Measurements from ENCODE around the gene FBLL1. TPM values are rescaled to one million over a fixed set of nuclear protein-coding genes. Genes with fewer than 3 reads are reported as not detected.

Gene FBLL1
- total and polyA plus RNA-seq, 2 of the 4 experiments (the other 2 are of a cell fraction), result 0.18 to 0.29 TPM

DNA sequence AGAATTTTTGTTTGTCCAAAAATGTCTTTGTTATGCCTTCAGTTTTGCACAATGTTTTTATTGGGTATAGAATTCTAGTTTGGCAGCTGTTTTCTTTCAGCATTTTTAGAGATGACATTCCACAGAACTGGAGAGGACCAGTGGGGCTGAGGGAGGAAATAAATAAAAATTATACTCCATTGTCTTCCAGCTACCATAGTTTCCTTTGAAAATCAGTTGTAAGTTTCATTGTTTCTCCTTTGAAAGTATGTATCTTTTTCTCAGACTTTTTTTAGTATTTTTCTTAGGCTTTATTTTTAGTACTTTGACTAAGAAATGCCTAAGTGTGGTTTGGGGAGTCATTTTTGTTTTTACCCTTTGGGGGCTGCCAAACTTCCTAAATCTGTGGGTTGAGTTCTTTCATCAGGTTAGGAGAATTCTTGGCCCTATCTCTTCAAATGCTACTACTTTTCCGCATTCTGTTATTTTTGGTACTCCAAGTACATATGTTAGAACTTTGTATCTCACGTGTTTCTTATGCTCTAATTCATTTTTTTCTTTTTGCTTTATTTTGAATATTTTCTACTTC is 15.2 kb upstream of the FBLL1 start:
- H3K9me1 ChIP-seq (ENCODE audit: insufficient read depth, low read length), result no peaks in the 10 kb centered on the region
- H4K91ac ChIP-seq (ENCODE audit: insufficient read depth, low read depth, low read length), result no peak overlapping the region
- DNase-seq (no peak), ATAC-seq (ENCODE audit: low read depth) (no peak)
- no peak overlapping the region for H3K4ac ChIP-seq (ENCODE audit: low read depth, low read length)
- no CpG with 5 or more reads among the region's 2 CpGs for WGBS, 2 experiments (ENCODE audit: extremely low coverage in 2 of 2, insufficient read length in 1 of 2)
- H3K4me2 ChIP-seq (ENCODE audit: low read depth, low read length), result no peak overlapping the region
- ChIA-PET CTCF (interaction anchor here (1.5 kb wide), 1 partner anchor 15 kb away, joined by 3 read pairs; no protein-coding TSS in a partner anchor), POLR2A (ENCODE audit: unreplicated experiment) (no interaction called here)
- H3K18ac ChIP-seq (ENCODE audit: low read depth, low read length), result no peak overlapping the region
- H3K9me3 ChIP-seq (ENCODE audit: control insufficient read depth, insufficient read depth, low read length), result peaks cover 2% of the 10 kb centered on the region; the same call in 1 of the 2 replicates
- no peak overlapping the region for H4K8ac ChIP-seq (ENCODE audit: low read depth in 2 of 2, low read length in 2 of 2)
- no peaks in the 10 kb centered on the region for H3K4me1 ChIP-seq (ENCODE audit: control insufficient read depth, insufficient read depth, low read length)
- no peak overlapping the region for H3K27ac ChIP-seq (ENCODE audit: insufficient read depth, low read length)
- no TSS peak for BruUV-seq (replicated peaks)
- no peak overlapping the region for H3K56ac ChIP-seq (ENCODE audit: extremely low read depth, insufficient read depth, low read length)
- no peak overlapping the region for H2BK5ac ChIP-seq (ENCODE audit: low read depth, low read length, poor library complexity, severe bottlenecking)
- no peak overlapping the region for H3K9ac ChIP-seq (ENCODE audit: low read depth, low read length)
- no peaks in the 10 kb centered on the region for H3K27me3 ChIP-seq (ENCODE audit: control insufficient read depth, insufficient read depth, low read length)
- H3K4me3 ChIP-seq (ENCODE audit: insufficient read depth, low read depth, low read length), result no peak overlapping the region
- H4K20me1 ChIP-seq (ENCODE audit: insufficient read depth, low read length), result no peaks in the 10 kb centered on the region
- H2BK20ac ChIP-seq (ENCODE audit: low read depth, low read length), result no peak overlapping the region
- in situ Hi-C loops (cut with MboI; ENCODE audit: low sequenced_read_pairs) (no loop called here), dilution Hi-C loops (cut with HindIII; ENCODE audit: low sequenced_read_pairs, unreplicated experiment) (no loop called here), intact Hi-C loops (cut with micrococcal nuclease) (loop anchor here (5.0 kb wide), 1 partner anchor 48 kb away; no protein-coding TSS in a partner anchor)
- TF ChIP-seq, protein P1, sequence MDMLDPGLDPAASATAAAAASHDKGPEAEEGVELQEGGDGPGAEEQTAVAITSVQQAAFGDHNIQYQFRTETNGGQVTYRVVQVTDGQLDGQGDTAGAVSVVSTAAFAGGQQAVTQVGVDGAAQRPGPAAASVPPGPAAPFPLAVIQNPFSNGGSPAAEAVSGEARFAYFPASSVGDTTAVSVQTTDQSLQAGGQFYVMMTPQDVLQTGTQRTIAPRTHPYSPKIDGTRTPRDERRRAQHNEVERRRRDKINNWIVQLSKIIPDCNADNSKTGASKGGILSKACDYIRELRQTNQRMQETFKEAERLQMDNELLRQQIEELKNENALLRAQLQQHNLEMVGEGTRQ (IDR thresholded peaks at IDR 0.05; ENCODE audit: low read depth, low read length), result no peak
- TF ChIP-seq NFE2L2 (IDR thresholded peaks at IDR 0.05; ENCODE audit: low read depth, low read length), result no peak
- TF ChIP-seq, protein P2, sequence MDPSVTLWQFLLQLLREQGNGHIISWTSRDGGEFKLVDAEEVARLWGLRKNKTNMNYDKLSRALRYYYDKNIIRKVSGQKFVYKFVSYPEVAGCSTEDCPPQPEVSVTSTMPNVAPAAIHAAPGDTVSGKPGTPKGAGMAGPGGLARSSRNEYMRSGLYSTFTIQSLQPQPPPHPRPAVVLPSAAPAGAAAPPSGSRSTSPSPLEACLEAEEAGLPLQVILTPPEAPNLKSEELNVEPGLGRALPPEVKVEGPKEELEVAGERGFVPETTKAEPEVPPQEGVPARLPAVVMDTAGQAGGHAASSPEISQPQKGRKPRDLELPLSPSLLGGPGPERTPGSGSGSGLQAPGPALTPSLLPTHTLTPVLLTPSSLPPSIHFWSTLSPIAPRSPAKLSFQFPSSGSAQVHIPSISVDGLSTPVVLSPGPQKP (IDR thresholded peaks at IDR 0.05; ENCODE audit: borderline replicate concordance, low read depth, low read length), result no peak
- TF ChIP-seq MAZ (IDR thresholded peaks at IDR 0.05; ENCODE audit: borderline replicate concordance, low read depth, low read length), result no peak
- TF ChIP-seq RFX5 (IDR thresholded peaks at IDR 0.05; ENCODE audit: low read depth, low read length), result no peak
- no peak for TF ChIP-seq CHD1 (IDR thresholded peaks at IDR 0.05; ENCODE audit: low read depth, low read length)
- no peak for TF ChIP-seq BHLHE40 (IDR thresholded peaks at IDR 0.05; ENCODE audit: low read depth, low read length)
- TF ChIP-seq SMC3 (IDR thresholded peaks at IDR 0.05; ENCODE audit: low read depth, low read length), result no peak
- no peak overlapping the region for H2AK5ac ChIP-seq (ENCODE audit: low read depth, low read length)
- H2AK9ac ChIP-seq (replicated peaks; ENCODE audit: low read depth, low read length, poor library complexity), result no peak overlapping the region
- no peak overlapping the region for H3K23ac ChIP-seq (ENCODE audit: low read depth, low read length)
- peaks cover 55% of the 10 kb centered on the region for H3K36me3 ChIP-seq (ENCODE audit: control insufficient read depth, insufficient read depth, low read length)
- H2BK120ac ChIP-seq (ENCODE audit: low read depth, low read length), result no peak overlapping the region
- H2AFZ ChIP-seq (replicated peaks; ENCODE audit: low read length, poor library complexity), result no peak overlapping the region
- H2BK15ac ChIP-seq (ENCODE audit: low read depth, low read length), result no peak overlapping the region
- H4K5ac ChIP-seq (ENCODE audit: low read depth, low read length), result no peak overlapping the region
- no peaks in the 10 kb centered on the region; a peak in 2 of 4 replicates for H3K79me1 ChIP-seq (ENCODE audit: low read depth in 1 of 2, low read length in 2 of 2)
- no peak overlapping the region for H3K14ac ChIP-seq (replicated peaks; ENCODE audit: low read depth, low read length)
